Glomerular endothelial cell (primary cell): Measurements from ENCODE around the gene RFX5. TPM values are rescaled to one million over a fixed set of nuclear protein-coding genes. Genes with fewer than 3 reads are reported as not detected.

Experiments used
- DNase-seq: peaks from one replicate; pipeline ENCODE4 v3.0.0-alpha.2; 2011; ENCODE audit warnings: low read depth, low spot score; ENCODE audit errors: extremely low read depth
- total RNA-seq: library from RNA; depleted of rRNA; stranded (reverse); fragments of >200 nt; gene quantifications from 2 replicates; pipeline ENCODE4 v1.2.3, GENCODE V29; 2015

RFX5 gene
- total RNA-seq, 1 donor from 2014 or later: 45.6 TPM

- DNase-seq: no peak
These were observed 21.2 kb downstream of the RFX5 start for GRCh38 chr1:151325646-151326429.

- no peak for DNase-seq
These were observed 21.8 kb downstream of the RFX5 start for GRCh38 chr1:151325231-151325630.

GRCh38 chr1:151324390-151324930 lies 22.6 kb downstream of the RFX5 start:
- no peak for DNase-seq

DNA sequence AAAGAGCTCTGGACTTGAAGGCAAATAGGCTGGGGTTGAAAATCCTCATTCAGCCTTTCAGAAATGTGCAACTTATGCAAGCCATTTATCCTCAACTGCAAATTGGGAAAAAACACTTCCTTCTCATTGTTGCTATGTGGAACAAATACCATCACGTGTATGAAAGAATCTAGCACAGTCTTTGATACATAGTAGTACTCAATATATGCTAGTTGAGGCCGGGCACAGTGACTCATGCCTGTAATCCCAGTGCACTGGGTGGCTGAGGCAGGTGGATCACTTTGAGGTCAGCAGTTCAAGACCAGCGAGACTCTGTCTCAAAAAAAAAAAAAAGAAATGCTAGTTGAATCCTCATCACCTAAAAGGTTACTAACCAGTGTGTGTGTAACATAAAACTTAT lies 28.1 kb downstream of the RFX5 start:
- no peak for DNase-seq

DNA sequence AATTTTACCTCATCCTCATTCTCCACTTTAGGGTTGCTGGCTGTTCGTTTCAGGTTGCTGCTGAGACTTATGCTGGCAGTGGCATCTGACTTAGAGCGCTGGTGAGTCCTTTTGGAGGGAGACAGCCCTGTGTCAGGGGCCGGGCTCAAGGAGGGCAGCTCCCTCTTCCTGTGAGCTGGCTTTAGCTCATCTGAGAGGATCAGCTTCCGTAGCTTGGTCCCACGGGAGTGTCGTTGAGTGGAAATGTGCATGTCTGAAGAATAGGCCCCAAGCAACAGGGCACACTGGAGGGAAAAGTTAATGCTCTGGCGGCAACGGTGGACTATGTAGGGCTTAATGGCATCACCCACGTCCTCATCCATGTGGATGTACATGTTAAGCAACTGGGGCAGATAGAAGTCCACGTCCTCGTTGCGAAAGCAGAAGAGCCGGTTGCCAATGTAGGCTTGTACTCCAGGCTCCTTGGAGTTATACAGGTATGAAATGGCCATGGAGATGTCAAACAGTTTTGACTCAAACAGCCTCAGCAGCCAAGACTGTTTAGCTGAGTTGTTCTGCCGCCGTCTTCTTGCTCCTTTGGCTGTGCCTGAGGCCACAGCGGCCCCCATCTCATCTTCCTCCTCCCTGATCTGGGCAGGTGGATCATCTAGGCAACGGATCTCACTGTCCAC lies 31.4 kb downstream of the RFX5 start:
- no peak for DNase-seq

DNA sequence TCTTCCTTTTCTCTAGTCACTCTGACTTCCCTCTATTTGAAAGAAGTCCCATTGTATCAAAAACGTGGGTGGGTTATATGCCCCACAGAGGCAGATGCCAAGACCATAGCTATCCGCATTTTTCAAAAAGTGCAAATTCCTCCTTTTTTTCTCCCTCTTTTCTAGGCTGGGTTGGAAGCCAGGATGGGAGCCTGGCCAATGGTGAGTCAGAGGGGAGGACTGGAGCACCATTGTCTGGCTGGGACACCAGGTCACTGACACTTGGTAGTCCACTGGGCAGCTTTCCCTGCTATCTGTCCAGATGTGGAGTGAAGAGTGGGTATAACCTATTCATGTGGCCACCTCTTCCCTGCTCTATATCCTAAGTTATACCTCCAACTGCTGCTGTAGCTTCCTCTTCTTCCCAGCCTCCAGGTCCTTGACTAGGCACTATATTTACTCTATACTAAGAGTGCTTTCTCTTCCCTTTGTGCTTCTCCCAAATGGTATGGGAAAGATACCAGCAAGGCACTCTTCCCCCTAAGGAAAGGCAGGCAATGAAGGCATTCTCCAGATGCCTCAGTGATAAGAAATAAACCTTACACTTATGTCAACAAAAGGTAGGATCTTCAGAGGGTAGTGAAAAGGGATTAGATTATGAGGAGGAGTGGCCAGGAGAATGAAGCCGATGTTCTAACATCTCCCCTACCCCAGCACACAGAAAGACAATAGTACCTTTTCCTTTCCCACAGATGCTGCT lies 32.7 kb downstream of the RFX5 start:
- DNase-seq: no peak

DNA sequence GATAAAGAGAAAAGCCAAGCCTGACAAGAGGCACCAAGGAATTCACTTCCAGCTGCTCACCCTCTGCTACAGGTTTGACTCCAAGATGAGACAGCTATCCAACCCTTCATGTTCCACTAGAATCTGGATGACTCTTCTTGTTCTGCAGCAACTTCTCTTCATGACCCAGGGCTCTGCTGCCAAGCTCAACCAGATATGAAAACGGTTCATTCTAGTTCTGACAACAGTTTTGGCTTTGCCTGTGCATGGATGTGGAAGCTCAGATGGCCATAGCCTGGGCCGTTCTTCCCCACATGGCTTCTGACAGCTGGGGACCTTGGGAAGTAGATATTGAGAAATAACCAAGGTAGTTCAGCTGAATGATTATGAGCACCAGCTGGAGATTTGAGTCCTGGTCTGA lies 33.6 kb downstream of the RFX5 start:
- no peak for DNase-seq

- no peak for DNase-seq
These were observed 34.2 kb downstream of the RFX5 start for GRCh38 chr1:151312826-151313225.

DNA sequence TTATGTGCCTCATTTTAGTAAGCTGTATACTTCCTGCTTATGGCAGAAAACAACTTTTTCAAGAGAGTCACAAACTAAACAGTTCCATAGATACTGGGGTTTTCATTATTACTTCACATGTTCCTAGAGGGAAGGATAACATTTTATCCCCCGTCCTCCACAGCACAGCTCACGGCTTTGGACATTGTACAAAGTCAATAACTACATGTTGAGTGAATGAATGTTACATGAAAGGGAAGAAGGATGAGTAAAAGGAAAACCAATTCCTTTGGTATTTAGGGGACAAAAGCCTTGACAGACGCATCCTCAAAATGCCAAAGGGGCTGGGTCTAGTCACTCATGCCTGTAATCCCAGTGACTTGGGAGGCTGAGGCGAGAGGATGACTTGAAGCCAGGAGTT lies 34.6 kb downstream of the RFX5 start:
- DNase-seq: no peak

DNA sequence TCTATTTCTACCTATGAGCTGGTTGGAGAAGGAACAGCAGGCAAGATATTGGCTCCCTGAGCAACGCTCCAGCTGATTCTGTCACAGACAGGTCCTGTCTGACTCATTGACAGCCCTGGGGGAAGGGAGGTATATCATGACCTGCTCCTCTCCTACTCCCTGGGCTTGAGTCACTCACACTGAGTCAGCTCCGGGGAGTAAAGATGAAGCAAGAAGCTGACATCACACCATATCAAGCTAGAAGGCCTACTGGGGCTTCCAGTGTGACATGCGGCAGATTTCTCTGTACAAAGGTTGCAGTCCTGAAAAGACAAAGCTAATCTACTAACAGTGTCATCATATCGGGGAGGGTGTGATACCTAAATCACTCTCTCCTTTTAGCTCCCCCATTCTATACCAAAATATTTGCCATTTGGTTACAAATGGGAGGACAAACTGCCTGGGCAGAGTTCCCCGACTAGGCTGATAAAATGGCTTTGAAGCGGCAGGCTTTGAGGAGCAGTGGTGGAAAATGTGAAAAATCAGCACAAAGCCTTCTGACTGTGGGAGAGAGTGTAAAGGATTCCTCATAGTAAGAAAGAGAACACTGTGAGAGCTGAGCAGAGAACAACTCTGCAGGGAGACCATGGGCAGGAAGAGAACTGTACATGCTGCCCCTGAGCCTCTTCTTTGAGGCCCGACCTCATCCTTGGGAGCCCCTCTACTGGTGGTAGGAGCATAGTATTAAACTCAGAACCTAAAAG lies 35.3 kb downstream of the RFX5 start:
- DNase-seq: no peak

DNA sequence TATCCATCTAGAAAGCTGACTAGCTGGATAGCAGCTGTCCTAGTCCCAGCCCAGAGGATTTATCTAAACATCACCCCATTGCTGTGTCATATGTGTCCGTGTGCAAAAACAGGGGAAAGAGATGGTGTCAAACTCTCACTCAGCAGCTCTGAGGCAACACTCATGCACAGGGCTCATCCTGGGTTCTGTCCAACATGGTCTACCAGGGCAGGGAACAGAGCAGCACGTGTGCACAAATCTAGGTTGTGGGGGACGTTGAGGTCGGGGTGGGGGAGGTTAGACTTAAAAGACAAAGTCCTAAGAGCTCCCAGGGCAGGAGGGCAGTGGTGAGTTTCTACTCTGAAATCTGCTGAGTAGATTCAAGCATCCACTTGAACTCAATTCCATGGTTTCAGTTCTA lies 36.0 kb downstream of the RFX5 start:
- DNase-seq: no peak

GRCh38 chr1:151309811-151310323 lies 37.2 kb downstream of the RFX5 start:
- DNase-seq: no peak

GRCh38 chr1:151294742-151295462 lies 52.1 kb downstream of the RFX5 start:
- no peak for DNase-seq

DNA sequence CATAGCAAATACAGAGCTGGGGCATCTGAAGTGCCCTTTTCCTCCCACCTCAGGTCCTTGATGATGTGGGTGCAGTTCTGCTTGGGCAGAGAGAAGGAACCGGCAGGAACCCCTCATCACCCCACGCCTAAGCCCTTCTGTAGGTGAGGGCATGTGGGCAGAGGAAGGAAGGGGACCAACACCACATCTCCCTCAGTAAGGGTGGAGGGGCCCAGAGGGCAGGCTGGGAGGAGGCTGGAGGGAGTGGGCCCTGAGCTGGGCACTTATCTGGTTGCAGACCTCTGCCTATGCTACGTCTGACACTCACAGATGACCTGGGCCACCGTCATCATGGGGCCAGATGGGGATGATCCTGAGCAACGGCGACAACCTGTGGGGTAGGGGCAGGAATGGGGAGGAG lies 54.0 kb downstream of the RFX5 start:
- no peak for DNase-seq

GRCh38 chr1:151292207-151293030 lies 54.6 kb downstream of the RFX5 start:
- no peak for DNase-seq

DNA sequence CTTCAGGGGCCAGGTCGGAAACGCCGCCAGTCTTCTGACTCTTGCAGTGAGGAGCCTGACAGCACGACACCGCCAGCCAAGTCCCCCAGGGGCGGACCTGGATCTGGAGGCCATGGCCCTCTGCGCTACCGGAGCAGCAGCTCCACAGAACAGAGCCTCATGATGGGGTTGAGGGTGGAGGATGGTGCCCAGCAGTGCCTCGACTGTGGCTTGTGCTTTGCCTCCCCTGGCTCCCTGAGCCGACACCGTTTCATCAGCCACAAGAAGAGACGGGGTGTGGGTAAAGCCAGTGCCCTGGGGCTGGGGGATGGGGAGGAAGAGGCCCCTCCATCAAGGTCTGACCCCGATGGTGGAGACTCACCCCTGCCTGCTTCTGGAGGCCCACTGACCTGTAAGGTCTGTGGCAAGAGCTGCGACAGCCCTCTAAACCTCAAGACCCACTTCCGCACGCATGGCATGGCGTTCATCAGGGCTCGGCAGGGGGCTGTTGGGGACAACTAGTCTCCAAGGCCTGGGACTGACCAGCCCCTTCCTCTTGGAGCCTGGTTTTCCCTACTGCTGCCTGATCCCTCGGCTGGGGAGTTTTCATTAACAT lies 56.2 kb downstream of the RFX5 start:
- DNase-seq: no peak
